GM19467 (cell line): ENCODE data around the gene NDUFB10.
"Not testable (repeated sequence)": the region's sequence is repeated elsewhere in the genome, so short reads cannot be mapped to it uniquely, and the experiment has no call there.

Experiments
- ATAC-seq: cut with Tn5 transposase; IDR thresholded peaks from one replicate; pipeline ENCODE4 v1.9.1; 2021; ENCODE audit warnings: mild to moderate bottlenecking, moderate library complexity; ENCODE audit not compliant: unreplicated experiment

NDUFB10 gene

DNA sequence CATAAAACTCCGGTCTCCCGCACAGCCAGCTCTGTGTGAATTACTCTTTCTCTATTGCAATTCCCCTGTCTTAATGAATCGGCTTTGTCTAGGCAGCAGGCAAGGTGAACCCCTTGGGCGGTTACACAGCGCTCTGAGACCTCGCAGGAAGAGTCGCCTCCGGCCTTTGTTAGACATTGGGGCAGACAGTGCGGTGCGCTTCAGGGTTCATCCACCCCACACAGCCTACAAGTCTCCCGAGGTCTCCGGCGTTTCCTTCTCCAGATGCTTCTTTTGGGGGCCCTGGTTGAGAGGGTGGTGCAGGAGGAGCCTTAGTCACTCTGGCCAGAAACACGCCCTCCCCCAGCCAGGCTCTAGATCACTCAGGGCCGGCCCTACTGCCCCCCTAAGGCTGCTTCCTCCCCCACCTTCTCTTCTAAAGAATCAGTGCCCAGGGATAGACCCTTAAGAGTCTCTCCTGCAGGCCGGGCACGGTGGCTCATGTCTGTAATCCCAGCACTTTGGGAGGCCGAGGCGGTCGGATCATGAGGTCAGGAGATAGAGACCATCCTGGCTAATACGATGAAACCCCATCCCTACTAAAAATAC, 14.6 kb upstream of the NDUFB10 start:
- no peak for ATAC-seq

DNA sequence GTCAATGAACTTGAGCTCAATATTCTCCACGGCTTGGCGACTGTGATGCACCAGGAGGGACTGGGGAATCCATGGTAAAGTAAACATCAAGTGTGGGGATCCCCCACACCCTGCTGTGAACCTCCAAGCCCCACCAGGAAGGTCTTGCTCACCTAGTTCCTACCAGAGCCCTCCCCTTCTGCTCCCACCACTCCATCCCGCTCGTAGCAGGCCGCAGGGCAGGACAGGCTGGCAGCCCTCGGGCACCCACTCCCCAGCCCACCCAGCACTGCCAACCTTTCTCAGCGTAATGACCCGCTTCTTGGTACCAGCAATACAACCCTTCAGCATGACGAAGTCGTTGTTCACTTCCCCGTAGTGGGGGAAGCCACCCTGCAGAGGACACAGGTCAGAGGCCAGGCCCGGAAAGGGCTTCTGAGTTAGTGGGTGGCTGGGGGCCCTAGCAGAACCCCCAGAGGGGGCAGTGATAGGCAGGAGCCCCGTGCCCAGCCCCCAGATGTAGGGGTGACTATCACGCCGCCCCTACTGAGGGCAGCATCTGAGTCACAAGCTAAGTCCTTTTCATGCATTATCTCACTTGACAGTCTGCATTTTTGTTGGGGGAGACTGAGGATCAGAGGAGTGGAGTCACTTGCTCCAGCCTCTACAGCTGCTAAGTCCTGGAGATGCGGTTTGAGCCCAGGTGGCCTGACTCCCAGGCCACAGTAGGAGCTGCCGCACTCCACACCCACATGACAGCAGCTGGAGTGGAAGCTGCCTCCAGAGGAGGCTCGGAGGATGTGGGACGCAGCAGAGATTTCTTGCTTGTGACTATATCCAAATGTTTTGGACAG, 13.6 kb upstream of the NDUFB10 start:
- no peak for ATAC-seq

DNA sequence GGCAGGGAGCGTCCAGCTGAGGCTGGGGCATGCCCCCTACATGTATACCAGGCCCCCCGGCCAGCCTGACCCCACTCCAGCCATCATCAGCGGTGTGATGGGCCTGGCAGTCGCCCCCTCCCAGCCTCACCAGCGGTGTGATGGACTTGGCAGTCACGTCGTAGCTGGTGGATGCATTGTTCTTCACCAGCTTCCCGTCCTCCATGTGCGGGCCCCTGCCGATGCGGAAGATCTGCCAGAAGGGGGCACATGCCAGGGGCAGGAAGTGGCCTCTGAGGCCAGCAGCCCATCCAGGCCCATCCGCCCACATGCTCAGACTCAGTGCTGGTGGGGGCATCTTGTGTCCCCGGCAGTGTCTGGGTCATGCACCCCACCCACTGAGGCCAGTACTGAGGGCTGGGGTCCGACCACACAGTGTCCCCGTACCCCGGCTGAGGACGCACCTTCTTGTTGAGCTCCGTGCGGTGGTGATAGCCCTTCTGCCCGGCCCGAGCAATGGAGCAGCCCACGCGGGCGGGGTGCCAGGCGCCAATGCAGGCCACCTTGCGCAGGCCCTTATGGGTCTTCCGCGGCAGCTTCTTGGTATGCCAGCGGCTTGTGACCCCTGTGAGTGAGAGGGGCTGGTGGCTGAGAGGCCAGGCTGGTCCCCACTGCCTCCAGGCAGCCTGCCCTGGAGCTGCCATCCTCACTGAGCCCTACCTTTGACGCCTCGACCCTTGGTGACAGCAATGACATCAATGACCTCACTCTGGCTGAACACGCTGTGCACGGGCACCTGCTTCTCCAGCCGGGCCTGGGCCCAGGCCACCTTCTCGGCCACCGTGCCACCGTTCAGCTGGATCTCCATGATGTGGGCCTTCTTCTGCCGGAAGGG, 12.6 kb upstream of the NDUFB10 start:
- no peak for ATAC-seq

DNA sequence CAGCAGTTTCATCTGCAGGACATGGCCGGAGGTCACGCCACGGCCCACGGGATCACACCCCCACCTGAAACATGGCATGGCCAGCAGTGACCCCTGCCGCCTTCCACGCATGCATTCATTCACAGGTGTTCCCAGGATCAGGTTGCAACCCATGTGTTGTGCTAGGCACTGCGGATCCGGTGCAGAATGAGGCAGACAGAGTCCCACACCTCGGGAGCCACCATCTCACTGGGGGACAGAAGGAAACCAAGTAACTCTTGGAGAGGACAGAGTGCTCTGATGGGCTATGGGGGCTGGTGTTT, 12.0 kb upstream of the NDUFB10 start:
- no peak for ATAC-seq

DNA sequence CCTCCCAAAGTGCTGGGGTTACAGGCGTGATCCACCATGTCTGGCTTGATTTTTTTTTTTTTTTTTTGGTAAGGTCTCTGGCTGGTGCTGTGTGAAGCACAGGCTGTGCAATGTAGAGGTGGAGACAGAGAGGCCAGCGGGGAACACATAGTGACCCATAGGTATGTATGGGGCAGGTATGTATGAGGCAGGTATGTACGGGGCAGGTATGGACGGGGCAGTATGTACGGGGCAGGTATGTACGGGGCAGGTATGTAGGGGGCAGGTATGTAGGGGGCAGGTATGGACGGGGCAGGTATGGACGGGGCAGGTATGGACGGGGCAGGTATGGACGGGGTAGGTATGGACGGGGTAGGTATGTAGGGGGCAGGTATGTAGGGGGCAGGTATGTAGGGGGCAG, 9.8 kb upstream of the NDUFB10 start:
- no peak for ATAC-seq

DNA sequence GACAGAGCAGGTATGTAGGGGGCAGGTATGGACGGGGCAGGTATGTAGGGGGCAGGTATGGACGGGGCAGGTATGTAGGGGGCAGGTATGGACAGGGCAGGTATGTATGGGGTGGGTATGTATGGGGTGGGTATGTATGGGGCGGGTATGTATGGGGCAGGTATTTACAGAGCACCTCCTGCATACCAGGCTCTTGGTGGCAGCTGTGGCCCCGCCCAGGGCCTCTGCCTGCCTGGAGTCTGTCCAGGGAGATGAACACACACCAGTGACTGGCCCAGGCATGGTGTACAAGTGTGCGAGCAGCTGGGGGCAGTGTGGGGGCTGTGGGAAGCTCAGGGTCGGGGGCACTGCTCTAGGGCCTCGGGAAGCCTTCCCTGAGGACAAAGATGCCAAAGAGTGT, 9.3 kb upstream of the NDUFB10 start:
- no peak for ATAC-seq

DNA sequence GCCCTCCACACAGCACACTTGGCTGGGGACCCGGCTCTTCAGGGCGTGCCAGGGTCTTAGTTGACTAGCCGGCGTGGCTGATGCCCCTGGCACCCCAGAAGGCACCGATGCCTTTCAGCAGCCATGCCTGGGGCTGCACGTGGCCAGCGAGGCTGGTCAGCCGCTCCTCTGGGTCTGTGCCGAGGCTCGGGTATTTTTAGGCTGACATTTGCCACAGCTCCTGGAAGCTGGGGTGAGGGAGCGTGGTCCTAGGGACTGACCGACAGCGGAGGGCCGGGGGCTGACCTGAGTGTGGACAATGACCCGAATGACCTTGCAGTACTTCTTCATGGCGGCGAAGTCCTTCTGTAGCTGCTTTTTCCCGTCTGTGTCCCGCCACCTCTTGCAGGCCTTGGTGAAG, 8.8 kb upstream of the NDUFB10 start:
- no peak for ATAC-seq

DNA sequence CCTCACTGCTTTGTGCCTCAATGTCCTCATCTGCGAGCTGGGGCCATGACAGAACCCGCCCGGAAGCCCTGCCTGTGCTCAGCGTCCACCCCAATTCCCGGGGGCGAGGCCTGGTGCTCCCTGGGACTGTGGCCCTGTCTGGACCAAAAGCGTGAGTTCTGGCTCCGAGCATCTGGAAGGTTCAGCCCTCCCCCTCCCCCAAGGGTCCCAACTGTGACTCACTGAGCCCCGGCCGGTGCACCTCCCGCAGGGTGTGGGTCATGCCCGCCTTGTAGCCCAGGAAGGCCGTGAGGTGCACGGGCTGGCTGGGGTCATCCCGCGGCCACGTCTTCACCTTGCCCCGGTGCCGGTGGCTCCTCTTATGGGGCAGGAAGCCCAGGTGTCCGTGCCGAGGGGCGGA, 5.6 kb upstream of the NDUFB10 start:
- ATAC-seq: no peak

DNA sequence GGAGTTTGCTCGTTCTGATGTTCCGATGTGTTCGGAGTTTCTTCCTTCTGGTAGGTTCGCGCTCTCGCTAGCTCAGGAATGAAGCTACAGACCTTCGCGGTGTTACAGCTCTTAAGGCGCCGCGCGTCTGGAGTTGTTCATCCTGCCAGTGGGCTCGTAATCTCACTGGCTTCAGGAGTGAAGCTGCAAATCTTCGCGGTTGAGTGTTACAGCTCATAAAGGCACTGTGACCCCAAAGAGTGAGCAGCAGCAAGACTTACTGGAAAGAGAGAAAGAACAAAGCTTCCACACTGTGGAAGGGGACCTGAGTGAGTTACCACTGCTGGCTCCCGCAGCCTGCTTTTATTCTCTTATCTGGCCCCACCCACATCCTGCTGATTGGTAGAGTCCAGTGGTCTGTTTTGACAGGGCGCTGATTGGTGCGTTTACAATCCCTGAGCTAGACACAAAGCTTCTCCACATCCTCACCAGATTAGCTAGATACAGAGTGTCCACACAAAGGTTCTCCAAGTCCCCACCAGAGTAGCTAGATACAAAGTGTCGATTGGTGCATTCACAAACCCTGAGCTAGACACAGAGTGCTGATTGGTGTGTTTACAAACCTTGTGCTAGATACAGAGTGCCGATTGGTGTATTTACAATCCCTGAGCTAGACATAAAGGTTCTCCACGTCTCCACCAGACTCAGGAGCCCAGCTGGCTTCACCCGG, 1.8 kb upstream of the NDUFB10 start:
- ATAC-seq: not testable (repeated sequence)

DNA sequence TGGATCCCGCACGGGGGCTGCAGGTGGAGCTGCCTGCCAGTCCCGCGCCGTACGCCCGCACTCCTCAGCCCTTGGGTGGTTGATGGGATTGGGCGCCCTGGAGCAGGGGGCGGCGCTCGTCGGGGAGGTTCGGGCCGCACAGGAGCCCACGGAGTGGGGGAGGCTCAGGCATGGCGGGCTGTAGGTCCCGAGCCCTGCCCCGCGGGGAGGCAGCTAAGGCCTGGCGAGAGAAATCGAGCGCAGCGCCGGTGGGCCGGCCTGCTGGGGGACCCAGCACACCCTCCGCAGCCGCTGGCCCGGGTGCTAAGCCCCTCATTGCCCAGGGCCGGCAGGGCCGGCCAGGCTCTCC, 1.2 kb upstream of the NDUFB10 start:
- not testable (repeated sequence) for ATAC-seq

DNA sequence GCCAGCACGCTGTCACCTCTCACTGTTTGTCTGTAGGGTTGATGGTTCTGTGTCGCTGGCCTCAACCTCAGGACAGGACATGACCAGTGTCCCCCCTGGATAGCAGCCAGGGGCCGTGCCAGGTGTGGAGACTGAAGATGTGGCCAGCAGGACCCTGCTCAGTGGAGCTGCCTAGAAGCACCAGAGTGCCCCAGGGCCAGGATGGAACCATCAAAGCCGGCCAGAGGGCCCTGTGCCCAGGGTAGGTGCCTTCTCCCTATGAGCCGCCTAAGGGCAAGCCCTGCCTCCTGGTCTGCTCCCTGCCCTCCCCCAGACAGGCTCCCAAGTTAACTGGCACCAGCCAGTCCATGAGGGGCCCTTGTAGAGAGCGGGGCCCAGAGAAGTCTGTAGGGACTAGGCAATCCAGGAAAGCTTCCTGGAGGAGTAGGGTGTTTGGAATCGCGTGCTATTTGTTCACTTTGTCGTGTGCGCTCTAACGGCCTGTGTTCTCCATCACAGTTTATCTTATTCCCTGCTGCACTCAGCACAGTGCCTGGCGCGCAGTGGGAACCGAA, 546 bp upstream of the NDUFB10 start:
- no peak for ATAC-seq

DNA sequence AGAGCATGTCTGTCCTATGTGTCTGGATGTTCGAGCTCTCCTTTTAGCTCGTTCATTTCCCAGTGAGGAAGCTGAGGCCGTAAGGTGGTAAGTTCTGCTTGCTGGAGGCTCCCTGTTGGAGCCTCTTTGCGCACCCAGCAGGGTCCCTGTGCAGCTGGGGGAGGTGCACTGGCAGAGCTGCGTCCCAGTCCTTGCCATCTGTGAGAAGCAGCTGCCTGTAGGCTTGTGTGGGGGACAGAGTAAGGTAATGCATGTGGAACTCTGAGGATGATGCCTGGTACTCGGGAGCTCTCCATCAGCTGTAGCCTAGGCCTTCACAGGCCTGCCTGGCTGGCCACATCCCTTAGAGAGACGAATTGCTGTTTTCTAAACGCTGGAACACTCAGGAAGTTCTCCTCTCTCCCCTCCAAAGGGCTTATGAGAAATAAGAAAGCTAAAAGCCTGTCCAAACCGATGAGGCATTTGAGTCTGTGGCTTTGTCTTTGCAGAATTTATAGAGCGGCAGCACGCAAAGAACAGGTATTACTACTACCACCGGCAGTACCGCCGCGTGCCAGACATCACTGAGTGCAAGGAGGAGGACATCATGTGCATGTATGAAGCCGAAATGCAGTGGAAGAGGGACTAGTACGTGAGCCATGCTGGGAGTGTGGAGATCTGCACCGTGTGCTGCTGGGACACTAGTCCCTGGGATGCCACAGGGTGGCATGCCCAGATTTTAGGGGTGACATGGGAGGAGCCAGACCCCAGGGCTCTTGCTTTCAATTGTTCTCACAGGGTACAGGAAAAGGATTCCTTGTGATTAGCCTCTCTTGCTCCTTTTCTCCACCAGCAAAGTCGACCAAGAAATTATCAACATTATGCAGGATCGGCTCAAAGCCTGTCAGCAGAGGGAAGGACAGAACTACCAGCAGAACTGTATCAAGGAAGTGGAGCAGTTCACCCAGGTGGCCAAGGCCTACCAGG, 1.6 kb downstream of the NDUFB10 start:
- no peak for ATAC-seq

DNA sequence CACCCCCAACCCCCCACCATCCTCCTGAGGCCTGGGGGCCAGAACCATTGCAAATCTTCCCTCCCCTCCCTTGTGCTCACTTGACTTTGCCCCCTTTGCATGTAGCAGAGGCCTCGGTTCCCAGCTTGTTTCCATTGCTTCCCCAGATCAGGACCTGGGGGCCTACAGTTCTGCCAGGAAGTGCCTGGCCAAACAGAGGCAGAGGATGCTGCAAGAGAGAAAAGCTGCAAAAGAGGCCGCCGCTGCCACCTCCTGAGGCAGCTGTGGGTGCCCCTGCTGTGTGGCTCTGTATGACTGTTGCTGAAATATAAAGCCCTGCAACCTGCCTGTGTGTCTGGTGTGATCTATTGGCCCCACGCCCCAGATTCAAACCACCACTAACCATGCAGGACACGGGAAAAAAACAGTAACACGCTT, 2.3 kb downstream of the NDUFB10 start:
- no peak for ATAC-seq

DNA sequence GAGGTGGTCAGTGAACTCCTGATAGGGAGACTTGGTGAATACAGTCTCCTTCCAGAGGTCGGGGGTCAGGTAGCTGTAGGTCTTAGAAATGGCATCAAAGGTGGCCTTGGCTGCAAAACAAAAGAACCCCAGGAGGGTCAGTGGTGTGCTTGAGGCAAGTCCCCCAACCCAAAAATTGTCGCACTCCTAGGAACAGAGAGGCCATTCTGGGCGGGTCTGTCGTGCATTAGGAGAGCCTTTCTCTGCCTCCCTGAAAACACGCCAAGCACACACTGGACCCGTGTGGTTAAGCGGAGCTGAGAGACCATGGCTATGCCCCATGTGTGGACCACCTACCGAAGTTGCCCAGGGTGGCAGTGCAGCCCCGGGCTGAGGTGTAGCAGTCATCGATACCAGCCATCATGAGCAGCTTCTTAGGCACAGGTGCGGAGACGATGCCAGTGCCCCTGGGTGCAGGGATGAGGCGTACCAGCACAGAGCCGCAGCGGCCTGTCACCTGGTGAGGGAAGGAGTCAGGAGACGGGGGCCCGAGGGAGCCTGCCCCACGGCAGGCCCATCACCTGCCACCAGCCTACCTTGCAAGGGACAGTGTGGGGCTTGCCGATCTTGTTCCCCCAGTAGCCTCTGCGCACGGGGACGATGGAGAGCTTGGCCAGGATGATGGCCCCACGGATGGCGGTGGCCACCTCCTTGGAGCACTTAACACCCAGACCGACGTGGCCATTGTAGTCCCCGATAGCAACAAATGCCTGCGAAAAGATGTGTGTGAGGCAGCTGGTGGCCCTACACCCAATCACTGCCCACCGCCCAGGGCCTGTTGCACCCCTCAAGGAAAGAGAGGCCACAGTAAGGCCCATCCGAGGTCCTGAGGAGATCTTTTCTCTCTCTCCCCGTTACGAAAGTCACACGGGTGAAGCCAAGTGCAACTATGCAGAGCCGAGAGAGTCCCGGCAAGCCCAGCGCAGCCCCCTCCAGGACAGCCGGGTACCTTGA, 3.1 kb downstream of the NDUFB10 start:
- not testable (repeated sequence) for ATAC-seq

DNA sequence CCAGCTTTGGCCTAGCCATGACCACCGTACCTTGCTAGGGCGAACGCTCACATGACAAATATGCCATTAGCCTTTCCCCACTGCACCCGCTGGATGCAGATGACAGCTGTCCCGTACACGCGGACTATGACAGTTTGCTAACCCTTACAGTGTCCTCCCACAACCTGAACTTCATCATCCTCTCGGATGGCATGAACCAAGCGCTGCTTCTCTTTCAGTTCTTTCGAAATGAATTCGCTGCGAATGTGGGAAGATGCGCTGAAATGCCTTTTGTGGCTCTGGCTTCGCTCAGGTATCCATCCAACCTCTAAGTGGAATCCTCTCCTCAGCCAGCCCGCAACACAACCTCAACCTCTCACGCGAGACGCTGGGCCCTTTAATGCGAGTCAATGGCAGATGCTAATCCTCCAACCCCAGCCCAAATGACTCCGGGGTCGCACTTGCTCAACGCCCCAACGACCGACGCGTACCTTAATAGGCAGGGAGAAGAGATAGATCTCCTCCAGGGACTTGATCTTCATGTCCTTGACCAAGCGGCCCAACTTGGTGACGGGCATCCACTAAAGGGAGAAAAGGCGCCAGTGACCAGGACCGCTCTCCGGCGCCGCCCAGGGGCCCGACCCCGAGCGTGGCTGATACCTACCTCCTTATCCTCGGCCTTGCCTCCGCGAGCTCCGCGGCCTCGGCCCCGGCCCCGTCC, 4.6 kb downstream of the NDUFB10 start:
- ATAC-seq: peak; percentile 1

DNA sequence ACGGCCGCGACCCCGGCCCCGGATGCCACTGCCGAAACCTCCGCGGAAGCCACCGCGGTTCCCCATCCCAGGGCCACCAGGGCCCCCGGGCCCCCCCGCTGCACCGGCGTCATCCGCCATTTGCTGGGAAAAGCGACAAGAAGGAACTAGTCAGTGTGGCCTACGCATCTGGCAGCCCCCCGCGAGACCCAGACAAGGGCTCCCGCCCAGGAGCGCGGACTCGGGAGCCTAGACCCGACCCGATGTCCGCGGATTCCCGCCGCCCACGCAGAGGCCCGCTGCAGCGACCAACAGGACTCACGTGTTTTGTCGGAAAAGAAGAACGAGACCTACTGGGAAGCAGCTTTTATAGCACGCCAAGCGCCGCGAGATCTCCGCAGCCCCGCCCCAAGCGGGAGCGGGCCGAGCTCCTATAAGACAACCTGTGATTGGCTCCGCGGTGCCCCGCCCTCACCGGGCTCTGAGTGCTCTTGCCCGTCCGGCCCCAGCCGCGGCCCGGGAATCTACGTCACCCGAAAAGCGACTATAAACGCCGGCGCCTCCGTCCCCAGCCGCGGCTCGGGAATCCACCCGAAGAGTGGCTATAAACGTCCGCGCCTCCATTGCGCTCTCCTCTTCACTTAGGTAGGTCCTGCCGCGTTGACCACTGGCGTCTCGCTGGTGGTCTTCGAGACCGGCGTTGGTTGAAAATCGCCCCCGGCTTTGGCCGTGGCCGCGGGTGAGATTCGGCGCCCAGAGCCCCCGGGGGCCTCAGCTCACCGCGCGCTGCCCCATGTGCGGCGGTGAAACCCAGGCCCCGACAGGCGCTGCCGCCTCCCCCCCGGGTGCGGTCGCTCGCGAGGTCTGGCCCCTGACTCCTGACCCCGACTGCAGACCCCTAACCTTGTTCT, 5.4 kb downstream of the NDUFB10 start, which contains the start of gene RPS2:
RPS2 (minus strand) TSS at position 321 of the 890 bp plus-strand sequence; CDS start at position 120, 201 bp downstream.
- peak; percentile 68 for ATAC-seq
